ENCODE data around the gene PHLDB3. TPM values are rescaled to one million over a fixed set of nuclear protein-coding genes. Genes with fewer than 3 reads are reported as not detected.

Gene PHLDB3
- polyA plus RNA-seq, 1 of the 3 experiments (the other 2 are of a cell fraction): 15.6 TPM

GRCh38 chr19:43460362-43461016, 44.1 kb downstream of the PHLDB3 start:
- no peaks in the 10 kb centered on the region for H3K9me3 ChIP-seq
- no peaks in the 10 kb centered on the region for H4K20me1 ChIP-seq (ENCODE audit: insufficient read depth)
- TF ChIP-seq FOXM1 (IDR thresholded peaks at IDR 0.05; ENCODE audit: low read depth) (no peak), EZH2phosphoT487 (IDR thresholded peaks at IDR 0.05; ENCODE audit: borderline replicate concordance, low read depth) (no peak), TAF1 (IDR thresholded peaks at IDR 0.05; ENCODE audit: borderline replicate concordance, low read depth, low read length) (no peak), YY1 (IDR thresholded peaks at IDR 0.05; ENCODE audit: low read depth) (no peak), GATA2 (CRISPR knock-in tag; IDR thresholded peaks at IDR 0.05) (no peak)
- TF ChIP-seq, protein P1, sequence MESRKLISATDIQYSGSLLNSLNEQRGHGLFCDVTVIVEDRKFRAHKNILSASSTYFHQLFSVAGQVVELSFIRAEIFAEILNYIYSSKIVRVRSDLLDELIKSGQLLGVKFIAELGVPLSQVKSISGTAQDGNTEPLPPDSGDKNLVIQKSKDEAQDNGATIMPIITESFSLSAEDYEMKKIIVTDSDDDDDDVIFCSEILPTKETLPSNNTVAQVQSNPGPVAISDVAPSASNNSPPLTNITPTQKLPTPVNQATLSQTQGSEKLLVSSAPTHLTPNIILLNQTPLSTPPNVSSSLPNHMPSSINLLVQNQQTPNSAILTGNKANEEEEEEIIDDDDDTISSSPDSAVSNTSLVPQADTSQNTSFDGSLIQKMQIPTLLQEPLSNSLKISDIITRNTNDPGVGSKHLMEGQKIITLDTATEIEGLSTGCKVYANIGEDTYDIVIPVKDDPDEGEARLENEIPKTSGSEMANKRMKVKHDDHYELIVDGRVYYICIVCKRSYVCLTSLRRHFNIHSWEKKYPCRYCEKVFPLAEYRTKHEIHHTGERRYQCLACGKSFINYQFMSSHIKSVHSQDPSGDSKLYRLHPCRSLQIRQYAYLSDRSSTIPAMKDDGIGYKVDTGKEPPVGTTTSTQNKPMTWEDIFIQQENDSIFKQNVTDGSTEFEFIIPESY (IDR thresholded peaks at IDR 0.05; ENCODE audit: borderline replicate concordance, low read depth): no peak
- ChIA-PET POLR2A (no interaction called here), CTCF (interaction anchor here (1.4 to 2.3 kb wide), 3 partner anchors 13 to 59 kb away, joined by 6 to 27 read pairs (median 9); no protein-coding TSS in a partner anchor)
- WGBS (ENCODE audit: low lambda C conversion rate): 75% methylated on average over 16 of the region's 16 CpGs
- no peaks in the 10 kb centered on the region for H3K79me2 ChIP-seq (ENCODE audit: insufficient read depth)
- no peaks in the 10 kb centered on the region for H3K36me3 ChIP-seq (replicated peaks in 1 of 2; ENCODE audit: control insufficient read depth in 1 of 2, insufficient read depth in 2 of 2, low read length in 1 of 2)
- no peak overlapping the region for H3K4me3 ChIP-seq (ENCODE audit: low read depth in 2 of 2, low read length in 1 of 2)
- DNase-seq: no peak
- peaks cover 5 to 10% of the 10 kb centered on the region in 2 experiments; a peak in 2 of 4 replicates for H3K4me1 ChIP-seq (ENCODE audit: control insufficient read depth in 1 of 2, insufficient read depth in 2 of 2, low read depth in 1 of 2, low read length in 1 of 2)
- no peak overlapping the region for H3K4me2 ChIP-seq
- no peak overlapping the region for H2AFZ ChIP-seq (ENCODE audit: low read depth)
- no peak overlapping the region for H3K27ac ChIP-seq (ENCODE audit: low read depth in 2 of 2, low read length in 1 of 2)
- H3K9me2 ChIP-seq: no peaks in the 10 kb centered on the region
- no peak overlapping the region for H3K9ac ChIP-seq
- H3F3A ChIP-seq (replicated peaks; ENCODE audit: insufficient read depth): peaks cover 8% of the 10 kb centered on the region
- no peaks in the 10 kb centered on the region for H3K27me3 ChIP-seq (ENCODE audit: insufficient read depth)

GRCh38 chr19:43457809-43458208, 46.7 kb downstream of the PHLDB3 start:
- no peak overlapping the region for H3K4me2 ChIP-seq
- H3K27me3 ChIP-seq (ENCODE audit: insufficient read depth): no peaks in the 10 kb centered on the region
- H3K9ac ChIP-seq: no peak overlapping the region
- H3K79me2 ChIP-seq (ENCODE audit: insufficient read depth): no peaks in the 10 kb centered on the region
- H3K9me3 ChIP-seq: no peaks in the 10 kb centered on the region
- no peaks in the 10 kb centered on the region for H4K20me1 ChIP-seq (ENCODE audit: insufficient read depth)
- no peak overlapping the region for H2AFZ ChIP-seq (ENCODE audit: low read depth)
- H3K27ac ChIP-seq (ENCODE audit: low read depth in 2 of 2, low read length in 1 of 2): no peak overlapping the region
- WGBS (ENCODE audit: low lambda C conversion rate): 50% methylated on average over 4 of the region's 4 CpGs
- peaks cover 2 to 5% of the 10 kb centered on the region in 2 experiments; a peak in 2 of 4 replicates for H3K4me1 ChIP-seq (ENCODE audit: control insufficient read depth in 1 of 2, insufficient read depth in 2 of 2, low read depth in 1 of 2, low read length in 1 of 2)
- H3K9me2 ChIP-seq: no peaks in the 10 kb centered on the region
- no peak for DNase-seq
- H3F3A ChIP-seq (replicated peaks; ENCODE audit: insufficient read depth): peaks cover 3% of the 10 kb centered on the region
- no peaks in the 10 kb centered on the region for H3K36me3 ChIP-seq (replicated peaks in 1 of 2; ENCODE audit: control insufficient read depth in 1 of 2, insufficient read depth in 2 of 2, low read length in 1 of 2)
- ChIA-PET POLR2A (no interaction called here), CTCF (interaction anchor here (1.1 to 4.9 kb wide), 4 partner anchors 11 to 78 kb away, joined by 4 to 31 read pairs (median 18); no protein-coding TSS in a partner anchor)
- H3K4me3 ChIP-seq (ENCODE audit: low read depth in 2 of 2, low read length in 1 of 2): no peak overlapping the region
- no peak for TF ChIP-seq FOXM1 (IDR thresholded peaks at IDR 0.05; ENCODE audit: low read depth)
- TF ChIP-seq, protein P2, sequence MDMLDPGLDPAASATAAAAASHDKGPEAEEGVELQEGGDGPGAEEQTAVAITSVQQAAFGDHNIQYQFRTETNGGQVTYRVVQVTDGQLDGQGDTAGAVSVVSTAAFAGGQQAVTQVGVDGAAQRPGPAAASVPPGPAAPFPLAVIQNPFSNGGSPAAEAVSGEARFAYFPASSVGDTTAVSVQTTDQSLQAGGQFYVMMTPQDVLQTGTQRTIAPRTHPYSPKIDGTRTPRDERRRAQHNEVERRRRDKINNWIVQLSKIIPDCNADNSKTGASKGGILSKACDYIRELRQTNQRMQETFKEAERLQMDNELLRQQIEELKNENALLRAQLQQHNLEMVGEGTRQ (IDR thresholded peaks at IDR 0.05; ENCODE audit: borderline replicate concordance, low read depth, low read length): no peak
- no peak for TF ChIP-seq MXI1 (IDR thresholded peaks at IDR 0.05; ENCODE audit: low read depth, low read length)
- TF ChIP-seq RCOR1 (IDR thresholded peaks at IDR 0.05; ENCODE audit: low read length): no peak
- no peak for TF ChIP-seq RAD21 (IDR thresholded peaks at IDR 0.05; ENCODE audit: low read length)
- no peak for TF ChIP-seq RFX5 (IDR thresholded peaks at IDR 0.05; ENCODE audit: low read length)
- no peak for TF ChIP-seq EP300 (IDR thresholded peaks at IDR 0.05; ENCODE audit: borderline replicate concordance in 1 of 2, low read depth in 1 of 2, low read length in 1 of 2)
- no peak for TF ChIP-seq ELF1 (IDR thresholded peaks at IDR 0.05)
- TF ChIP-seq FOSL2 (IDR thresholded peaks at IDR 0.05; ENCODE audit: borderline replicate concordance, low read depth): no peak
- TF ChIP-seq SIN3A (IDR thresholded peaks at IDR 0.05; ENCODE audit: borderline replicate concordance, low read depth, low read length): no peak
- no peak for TF ChIP-seq JUND (IDR thresholded peaks at IDR 0.05)
- no peak for TF ChIP-seq TEAD4 (IDR thresholded peaks at IDR 0.05; ENCODE audit: borderline replicate concordance, insufficient read depth)
- no peak for TF ChIP-seq YY1 (IDR thresholded peaks at IDR 0.05; ENCODE audit: low read depth)
- TF ChIP-seq, protein P3, sequence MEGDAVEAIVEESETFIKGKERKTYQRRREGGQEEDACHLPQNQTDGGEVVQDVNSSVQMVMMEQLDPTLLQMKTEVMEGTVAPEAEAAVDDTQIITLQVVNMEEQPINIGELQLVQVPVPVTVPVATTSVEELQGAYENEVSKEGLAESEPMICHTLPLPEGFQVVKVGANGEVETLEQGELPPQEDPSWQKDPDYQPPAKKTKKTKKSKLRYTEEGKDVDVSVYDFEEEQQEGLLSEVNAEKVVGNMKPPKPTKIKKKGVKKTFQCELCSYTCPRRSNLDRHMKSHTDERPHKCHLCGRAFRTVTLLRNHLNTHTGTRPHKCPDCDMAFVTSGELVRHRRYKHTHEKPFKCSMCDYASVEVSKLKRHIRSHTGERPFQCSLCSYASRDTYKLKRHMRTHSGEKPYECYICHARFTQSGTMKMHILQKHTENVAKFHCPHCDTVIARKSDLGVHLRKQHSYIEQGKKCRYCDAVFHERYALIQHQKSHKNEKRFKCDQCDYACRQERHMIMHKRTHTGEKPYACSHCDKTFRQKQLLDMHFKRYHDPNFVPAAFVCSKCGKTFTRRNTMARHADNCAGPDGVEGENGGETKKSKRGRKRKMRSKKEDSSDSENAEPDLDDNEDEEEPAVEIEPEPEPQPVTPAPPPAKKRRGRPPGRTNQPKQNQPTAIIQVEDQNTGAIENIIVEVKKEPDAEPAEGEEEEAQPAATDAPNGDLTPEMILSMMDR (IDR thresholded peaks at IDR 0.05): no peak
- TF ChIP-seq, protein P4, sequence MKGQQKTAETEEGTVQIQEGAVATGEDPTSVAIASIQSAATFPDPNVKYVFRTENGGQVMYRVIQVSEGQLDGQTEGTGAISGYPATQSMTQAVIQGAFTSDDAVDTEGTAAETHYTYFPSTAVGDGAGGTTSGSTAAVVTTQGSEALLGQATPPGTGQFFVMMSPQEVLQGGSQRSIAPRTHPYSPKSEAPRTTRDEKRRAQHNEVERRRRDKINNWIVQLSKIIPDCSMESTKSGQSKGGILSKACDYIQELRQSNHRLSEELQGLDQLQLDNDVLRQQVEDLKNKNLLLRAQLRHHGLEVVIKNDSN (IDR thresholded peaks at IDR 0.05; ENCODE audit: borderline replicate concordance, low read depth): no peak
- TF ChIP-seq PBX3 (IDR thresholded peaks at IDR 0.05): no peak
- TF ChIP-seq NFIC (IDR thresholded peaks at IDR 0.05; ENCODE audit: borderline replicate concordance): no peak
- no peak for TF ChIP-seq TAF1 (IDR thresholded peaks at IDR 0.05; ENCODE audit: borderline replicate concordance, low read depth, low read length)

All from SK-N-SH (cell line).